ENCODE results near the gene COMMD3.

The COMMD3 gene

DNA sequence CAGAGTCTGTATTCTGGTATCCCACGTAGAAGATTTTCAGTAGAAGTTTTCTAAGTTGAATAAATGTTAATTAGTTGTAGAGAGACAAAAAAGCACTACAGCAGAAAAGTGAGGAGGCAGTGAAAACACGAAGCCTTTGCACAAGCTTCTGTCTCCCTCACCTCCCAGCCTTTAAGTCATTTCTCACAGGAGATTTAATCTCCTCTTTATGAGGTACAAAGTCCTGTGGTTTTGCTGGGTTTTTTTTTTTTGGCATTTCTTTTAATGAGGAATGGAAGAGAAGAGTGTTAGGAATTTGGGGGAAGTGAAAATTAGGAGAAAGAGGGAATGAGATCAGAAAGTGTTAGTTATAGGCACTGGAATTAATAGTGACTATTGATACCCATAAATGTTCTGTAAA lies 50.6 kb downstream of the COMMD3 start:
- no peak for DNase-seq (ENCODE audit: low spot score)

- DNase-seq (ENCODE audit: low spot score): no peak
Observed at GRCh38 chr10:22367471-22367870, 51.3 kb downstream of the COMMD3 start.

- no peak for DNase-seq (ENCODE audit: low spot score)
Observed at GRCh38 chr10:22368402-22368801, 52.2 kb downstream of the COMMD3 start.

DNA sequence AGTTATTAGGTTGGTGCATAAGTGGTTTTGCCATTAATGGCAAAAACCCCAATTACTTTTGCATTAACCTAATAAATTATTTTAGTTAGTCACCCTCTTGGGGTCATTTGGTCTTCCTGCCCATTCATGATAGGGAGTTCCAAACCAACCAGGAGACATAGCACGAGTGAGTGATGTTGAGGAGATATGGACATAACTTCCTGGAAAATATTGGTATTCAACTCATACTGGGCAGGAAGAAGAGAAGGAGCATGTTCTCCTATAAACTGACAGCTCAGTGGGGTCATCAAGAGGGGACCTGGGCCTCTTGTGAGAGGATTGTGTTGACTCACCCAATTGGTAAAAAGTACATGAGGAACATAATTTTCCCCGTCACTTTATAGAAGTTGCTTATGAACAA lies 52.8 kb downstream of the COMMD3 start:
- no peak for DNase-seq (ENCODE audit: low spot score)

DNA sequence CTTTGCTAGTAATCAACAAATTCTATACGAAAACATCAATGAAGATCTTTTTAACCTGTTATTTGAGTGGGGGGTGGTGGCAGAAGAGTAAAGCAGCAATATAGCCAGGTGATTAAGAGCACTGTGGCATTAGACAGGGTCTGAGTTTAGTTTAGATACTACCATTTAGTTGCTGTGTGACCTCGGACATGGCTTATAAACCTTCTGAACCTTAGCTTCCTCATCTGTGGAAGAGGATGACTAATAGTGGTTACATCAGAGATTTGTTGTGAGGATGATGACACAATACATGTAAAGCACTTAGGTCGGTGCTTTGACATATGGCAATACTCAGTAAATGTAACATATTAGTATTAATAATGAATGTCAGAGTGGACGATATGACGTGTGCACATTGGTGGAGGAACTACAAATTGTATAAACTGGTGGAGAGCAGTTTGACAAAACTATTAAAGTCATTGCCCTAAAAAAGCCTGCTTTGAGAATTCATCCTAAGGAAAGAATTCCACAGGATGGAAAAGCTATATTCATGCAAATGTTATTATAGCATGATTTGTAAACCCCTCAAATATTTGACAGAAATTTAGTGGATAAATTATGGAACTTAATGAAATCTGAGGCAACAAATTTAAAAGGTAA lies 53.4 kb downstream of the COMMD3 start:
- no peak for DNase-seq (ENCODE audit: low spot score)

Data from HuH-7 (cell line).